Measurements from ENCODE around the gene VPS41.
A peak's percentile ranks its signal among the peaks of the same experiment; 100 is the strongest.

The VPS41 gene

DNA sequence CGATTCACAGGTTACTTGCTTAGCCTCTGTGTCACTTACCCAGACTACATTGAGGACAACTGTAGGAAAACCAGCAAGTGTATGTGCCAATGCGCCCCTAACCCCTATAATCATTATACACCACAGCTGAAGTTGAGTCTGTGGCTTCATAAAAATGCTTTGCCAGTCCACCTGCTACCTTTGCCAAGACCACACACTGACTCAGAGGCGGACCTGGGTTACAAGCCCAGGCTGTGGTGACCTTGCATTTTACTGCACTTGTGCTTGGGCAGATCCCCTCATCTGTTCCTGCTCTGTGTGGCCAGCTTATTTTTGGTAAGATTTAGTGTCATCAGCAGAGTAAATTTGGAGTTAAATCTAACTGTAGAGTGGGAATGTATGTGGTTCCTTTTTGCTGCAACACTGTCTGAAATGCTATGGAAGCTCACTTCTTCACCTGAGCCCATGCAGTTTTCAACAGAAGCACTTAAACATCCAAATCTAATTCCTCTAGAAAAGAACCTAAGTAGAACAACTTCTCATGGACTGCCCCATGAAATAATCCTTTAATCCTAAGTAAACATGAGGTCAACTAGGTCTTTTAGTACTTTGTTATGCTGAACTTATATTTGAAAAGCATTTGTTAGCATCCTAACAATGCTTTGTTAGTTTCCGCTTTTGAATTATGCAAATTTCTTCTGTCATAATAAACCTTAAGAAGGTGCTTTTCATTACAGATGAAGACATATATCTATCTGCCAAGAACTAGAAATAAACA, 181.6 kb downstream of the VPS41 start:
- DNase-seq (ENCODE audit: low spot score): no peak

DNA sequence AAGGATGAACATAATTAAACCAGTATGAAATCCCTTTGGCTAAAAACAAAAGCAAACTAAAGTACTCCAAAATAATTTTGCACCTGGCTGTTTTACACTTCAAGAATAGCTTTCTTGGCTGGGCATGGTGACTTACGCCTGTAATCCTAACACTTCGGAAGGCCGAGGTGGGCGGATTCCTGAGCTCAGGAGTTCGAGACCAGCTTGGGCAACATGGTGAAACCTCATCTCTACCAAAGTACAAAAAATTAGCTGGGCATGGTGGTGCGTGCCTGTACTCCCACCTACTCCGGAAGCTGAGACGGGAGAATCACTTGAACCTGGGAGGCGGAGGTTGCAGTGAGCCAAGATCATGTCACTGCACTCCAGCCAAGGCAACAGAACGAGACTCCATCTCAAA, 185.7 kb downstream of the VPS41 start:
- no peak for DNase-seq (ENCODE audit: low spot score)

DNA sequence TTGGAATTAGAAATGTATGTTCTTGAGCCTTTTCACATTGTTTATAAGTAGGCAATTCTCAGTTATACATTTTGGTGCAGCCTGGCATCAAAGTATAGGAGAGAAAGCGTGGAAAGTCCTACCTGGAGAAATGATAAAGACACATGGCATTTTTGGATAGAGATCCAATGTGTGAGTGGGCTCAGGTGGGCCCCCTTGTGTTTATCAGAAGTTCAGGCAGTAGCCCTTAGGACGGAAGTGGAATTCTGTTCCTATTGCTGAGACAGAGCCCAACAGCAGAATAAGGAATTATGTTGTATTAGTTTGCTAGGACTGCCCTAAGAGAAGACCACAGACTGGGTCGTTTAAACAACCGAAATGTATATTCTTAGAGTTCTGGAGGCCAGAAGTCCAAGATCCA, 192.6 kb downstream of the VPS41 start:
- DNase-seq (ENCODE audit: low spot score): no peak

DNA sequence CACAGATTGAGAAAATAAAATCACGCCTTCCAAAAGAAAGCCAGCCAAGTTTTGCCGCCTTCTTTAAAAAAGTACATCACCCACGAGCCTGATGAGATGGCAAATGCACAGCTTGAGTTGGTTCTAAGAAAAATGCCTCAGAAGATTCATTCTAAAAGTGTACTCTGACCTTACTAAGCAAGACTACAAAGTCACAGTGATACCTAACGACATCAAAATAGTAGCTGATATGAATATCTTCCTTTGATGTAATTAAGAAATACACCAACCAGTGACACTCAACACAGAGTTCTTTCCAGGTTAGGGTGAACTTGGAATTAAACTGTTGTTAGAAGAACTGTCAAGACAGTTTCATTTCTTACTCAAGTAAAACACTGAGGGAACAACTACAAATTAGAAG, 199.9 kb downstream of the VPS41 start:
- no peak for DNase-seq (ENCODE audit: low spot score)

DNA sequence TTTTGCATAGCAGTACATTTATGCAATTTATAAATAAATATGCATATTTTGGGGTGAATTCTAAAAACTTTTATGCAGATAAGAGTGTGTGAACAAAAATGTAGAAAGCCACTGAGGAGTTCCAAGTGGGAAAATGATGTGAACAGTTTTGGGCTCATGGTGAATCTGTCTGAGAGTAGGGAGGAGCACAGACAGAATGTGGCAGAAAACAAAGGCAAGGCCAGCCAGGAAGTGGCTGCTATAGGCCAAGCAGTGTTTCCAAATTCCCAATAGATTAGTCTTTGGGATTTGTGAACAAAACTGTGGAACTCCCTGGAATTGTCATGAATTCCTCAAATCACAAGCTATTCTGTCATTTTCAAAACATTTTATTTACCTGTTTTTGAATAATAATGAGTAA, 204.2 kb downstream of the VPS41 start:
- DNase-seq (ENCODE audit: low spot score): no peak

DNA sequence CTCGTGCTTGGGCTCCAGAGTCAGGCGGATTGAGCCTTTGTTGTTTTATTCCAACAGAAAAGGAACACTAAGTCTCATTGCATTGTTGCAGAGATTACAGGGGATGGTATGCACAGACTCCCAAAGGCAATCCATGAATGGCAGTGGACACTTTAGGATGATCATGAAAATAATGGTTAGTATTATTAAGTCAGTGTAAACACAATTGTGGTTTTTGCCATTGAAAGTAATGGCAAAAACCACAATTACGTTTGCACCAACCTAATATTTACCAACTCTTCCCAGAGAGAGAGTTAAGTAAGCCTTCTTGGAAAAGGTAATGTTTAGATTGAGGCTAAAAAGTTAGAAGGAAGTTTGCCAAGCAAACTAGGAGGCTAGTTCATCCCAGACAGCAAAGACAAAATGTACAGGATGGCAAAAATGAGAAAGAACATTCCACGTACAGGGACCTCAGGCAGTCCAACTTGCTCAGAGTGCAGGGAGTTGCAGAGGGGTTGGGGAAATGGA, 204.9 kb downstream of the VPS41 start:
- DNase-seq (ENCODE audit: low spot score): no peak

DNA sequence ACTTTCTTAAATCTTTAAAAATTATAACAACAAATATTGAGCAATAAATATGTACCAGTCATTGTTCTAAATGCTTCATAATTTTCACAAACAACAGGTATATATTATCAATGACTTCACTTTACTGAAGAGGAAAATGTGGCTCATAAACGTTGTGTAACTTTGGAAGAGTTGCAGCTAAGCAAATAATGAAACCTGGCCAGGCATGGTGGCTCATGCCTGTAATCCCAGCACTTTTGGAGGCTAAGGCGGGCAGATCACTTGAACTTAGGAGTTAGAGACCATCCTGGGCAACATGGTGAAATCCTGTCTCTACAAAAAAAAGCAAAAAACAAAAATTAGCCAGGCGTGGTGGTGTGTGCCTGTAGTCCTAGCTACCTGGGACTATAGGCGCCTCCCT, 205.9 kb downstream of the VPS41 start:
- DNase-seq (ENCODE audit: low spot score): no peak

DNA sequence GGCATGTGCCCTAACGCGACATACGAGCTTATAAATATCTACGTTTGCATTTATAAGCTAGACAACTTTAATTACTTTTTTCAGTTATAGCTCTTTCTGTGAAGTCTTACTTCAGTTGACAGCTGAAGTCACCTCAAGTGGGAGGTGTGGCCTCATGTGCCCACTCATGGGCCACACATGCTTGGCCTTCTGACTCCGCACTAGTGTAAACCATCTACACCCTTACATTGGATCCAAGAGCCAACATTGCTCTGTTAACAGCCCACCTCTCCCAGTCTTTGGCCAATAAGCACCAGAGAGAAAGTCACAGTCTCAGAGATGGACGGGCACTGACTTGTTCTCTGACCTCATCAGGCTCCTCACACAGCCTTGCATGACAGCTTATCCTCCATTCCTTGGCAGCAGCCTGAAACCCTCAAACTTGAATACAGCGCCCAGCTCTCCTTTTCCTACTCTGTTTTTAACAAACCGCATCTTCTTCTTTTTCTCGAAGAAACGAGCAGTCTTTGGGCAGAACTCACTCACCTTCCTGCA, 206.9 kb downstream of the VPS41 start:
- DNase-seq (ENCODE audit: low spot score): no peak

DNA sequence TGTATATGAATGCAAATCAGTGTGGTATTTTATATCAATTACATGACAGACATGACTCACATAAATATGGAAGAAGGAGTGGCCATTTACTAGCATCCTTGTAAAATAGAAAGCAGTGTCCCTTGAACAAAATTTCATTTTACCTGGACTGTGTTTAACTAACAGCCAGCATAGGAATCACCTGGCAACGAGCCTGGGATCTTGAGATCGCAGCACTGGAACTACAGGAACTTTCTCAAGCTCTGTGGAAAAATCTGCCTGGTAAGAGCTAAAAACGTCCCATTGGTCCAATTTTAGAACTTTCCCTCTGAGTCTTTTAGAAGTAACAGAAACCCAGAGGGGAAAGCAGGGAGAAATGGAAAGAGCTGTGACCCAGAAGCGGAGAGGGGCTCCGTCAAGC, 208.9 kb downstream of the VPS41 start:
- no peak for DNase-seq (ENCODE audit: low spot score)

DNA sequence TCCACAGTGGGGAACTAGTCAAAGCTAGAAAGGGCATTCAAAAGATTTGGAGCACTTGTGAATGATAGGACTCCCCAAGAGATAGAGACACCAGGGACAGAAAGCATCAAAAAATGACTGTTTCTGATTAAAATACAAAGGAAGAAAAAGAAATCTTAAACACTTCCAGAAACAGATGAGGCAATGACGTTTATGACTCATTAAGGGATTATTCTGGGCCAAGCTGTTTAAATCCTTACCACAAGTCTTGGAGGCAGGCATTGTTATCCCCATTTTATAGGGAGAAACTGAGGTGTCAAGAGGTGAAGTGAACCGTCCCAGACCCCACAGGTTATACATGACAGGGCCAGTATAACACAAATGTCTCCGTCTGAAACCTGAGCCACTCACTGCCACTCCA, 209.5 kb downstream of the VPS41 start:
- DNase-seq (ENCODE audit: low spot score): peak; percentile 14

DNA sequence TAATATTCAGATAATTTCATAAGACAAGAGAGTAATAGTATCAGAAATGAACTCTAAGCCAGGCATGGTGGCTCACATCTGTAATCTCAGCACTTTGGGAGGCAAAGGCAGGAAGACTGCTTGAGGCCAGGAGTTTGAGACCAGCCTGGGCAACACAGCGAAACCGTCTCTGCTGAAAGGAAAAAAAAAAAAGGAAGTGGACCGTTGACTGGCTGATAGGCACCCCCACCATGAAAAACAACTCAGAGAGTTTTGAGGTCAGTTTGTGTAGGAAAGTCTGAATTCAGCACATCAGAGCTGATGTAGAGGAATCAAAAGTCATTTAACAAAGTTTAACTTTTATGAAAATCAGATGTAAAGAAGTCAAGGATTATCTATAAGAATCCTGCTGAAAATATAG, 214.7 kb downstream of the VPS41 start:
- DNase-seq (ENCODE audit: low spot score): no peak

DNA sequence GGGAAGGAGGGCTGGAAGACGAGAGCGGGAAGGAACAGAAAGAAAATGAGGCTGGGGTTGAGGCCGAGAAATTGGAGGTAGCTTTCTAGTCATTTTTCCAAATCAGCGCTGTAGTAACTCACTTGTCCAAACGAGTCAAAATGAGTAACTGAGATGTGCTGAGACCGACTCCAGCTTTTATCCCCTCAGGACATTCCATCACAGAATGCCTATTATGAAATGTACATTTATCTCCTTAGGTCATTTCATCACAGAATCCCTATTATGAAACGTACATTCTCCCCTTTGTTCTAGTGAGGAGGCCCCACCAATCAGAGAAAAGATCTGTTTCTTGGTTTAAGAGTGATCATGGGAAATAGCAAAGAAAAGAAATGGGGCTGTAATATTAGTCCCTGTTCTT, 222.1 kb downstream of the VPS41 start:
- no peak for DNase-seq (ENCODE audit: low spot score)

DNA sequence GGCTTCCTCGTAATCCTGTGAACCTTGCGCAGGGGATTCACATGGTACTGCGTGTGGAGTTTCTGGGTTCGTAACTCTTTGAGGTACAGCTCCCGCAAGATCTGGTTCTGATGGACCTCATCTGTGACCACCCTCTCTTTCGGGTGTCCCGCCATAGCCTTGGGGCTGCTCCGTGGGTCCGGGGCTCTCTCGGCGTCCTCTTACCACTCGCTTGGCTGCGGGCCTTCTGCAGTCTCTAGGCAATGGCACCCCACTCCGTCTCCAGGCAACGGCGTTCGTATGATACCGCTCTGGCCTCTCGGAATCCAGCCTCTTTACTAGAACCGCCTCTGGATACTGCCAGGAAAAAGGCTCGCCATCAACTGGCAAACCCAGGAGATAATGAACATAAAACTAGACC, 223.1 kb downstream of the VPS41 start:
- no peak for DNase-seq (ENCODE audit: low spot score)

DNA sequence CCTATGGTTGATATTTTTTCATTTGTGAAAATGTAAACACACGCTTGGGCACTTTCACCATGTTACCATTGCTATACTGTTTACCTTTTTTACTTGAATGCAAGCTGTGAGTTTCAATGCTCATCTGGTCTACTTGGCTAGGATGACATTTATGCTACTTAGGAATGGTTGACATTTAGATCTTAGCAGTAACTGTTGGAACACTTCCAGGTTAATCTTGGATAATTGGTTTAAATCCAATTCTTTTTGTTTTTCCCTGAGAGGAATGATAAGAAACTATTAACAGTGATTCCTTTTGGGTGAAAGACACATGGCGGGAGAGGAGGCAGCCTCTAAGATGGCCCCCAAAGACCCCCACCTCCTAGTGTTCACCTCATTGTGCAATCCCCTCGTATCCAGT, 226.4 kb downstream of the VPS41 start:
- no peak for DNase-seq (ENCODE audit: low spot score)

DNA sequence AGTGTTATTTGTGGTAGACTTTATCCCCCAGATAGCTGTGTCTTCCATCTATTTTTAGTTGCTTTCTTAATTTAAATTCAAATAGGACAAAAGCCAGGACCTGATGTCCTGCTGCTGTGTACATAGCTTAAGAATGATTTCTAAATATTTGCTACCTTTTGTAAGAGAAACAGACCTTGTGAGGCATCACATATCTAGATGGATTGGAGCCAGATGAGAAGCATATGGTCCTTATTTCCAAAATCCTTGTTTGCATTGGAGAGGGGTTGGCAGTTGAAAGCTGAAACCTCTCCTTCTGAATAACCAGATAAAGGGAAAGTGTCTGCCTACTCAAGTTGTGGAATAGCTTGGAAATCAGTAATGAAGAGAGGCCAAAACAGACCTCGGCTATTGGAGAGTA, 227.1 kb downstream of the VPS41 start:
- no peak for DNase-seq (ENCODE audit: low spot score)

DNA sequence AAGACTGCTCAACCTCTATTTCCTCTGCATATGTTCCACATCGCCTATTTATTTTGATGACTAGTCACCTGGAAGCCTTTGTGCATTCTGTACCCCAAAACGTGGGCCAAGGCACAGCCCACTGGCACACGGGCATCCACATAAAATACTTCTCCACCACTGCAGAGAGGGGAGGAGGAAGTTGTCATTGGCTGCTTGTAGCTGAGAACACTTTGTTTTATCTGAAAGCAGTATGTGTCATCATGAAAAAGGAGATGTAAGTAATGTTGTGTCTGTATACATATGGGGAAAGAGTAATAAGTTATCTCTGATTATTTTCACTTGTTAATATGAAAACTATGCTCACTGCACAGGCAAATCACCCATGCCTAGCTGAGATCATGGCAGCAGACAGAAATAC, 229.6 kb downstream of the VPS41 start:
- DNase-seq (ENCODE audit: low spot score): no peak

DNA sequence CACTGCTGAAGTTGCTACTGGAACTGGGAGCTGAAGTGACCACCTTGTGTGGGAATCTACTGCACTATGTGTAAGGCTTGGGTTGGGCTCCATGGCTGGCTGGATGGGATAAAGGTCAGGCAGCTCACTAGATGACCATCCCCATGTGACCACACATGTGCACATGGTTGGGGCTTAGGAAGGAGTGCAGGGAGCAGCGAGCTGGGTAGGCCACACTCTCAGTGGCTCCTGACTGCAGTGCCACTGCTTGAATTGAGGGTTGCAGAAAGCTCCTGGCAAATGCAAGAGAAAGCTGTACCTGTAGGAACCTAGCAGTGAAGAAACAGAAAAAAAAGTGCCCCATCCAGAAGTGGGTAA, 230.3 kb downstream of the VPS41 start:
- no peak for DNase-seq (ENCODE audit: low spot score)

DNA sequence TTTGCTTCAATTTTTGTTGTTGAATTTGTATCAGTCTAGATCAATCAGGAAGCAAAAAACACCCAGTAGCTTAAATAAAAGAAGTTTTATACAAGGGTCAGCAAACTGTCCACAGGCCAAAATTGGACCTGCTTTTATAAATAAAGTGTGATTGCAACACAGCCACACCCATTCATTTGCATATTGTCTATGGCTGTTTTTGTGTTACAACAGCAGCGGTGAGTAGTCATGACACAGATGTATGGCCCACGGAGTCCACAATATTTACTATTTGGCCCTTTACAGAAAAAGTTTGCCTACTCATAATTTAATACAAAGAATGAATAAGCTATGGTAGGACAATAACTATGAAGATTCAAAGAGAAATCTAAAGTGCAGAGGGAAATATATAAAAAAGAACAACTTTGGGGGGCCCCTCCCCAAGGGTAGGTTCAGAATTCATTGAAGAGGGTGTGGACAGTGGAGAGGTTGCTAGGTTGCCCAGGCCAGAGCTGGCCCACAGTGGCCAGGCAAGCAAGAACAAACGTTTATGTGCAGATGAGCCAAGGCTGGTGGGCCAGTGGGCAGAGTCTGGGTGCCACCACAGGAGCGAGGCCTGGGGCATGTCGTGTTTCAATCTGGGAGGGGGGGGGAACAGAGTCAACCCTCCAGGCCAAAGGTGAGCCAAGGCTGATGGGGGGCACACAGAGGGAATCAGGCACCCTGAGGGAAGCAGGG, 230.9 kb downstream of the VPS41 start:
- no peak for DNase-seq (ENCODE audit: low spot score)

DNA sequence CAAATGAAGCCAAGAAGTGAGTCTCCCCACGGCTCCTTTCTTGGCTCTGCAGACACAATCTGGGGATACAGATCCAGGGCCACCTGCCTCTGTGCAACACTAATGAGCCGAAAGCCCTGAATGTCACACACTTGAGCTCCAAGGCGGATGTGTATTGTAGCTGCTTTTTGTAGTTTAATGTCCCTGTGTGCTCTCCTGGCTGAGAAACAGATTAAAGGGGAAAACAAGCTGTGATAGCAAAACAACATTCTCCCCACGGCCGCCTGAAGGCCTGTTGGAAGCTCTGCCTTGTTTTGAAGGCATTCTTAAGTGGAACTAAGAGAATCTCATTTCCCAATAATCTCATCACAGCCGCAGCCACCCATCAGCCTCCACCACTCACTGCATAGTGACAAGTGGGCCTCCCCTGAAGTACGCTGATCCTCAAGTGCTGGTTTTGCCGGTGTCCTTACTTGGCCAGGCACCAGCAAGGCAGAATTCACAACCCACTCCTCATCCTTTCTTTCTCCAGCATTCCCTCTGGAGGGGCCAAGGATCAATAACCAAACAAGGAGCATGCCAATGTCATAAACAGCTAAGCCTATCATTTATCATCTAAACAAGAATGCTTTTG, 233.4 kb downstream of the VPS41 start:
- DNase-seq (ENCODE audit: low spot score): no peak

DNA sequence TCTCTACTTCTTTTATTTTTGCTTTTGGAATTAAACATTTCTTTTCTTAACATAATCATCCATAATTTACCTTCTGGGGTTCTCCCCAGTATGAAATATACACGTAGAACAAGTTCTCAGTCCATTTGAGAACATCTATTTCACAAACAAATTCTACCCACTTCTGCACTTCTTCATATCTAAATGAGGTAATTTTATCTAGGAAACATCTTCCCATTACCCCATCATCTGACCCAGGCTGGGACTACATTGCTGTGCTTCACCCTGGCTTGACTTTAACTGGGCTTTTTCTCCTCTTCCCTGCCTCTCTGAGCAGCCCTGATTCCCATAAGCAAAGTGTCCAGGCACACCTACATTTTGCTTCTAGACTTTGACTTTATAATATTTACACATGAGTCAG, 234.5 kb downstream of the VPS41 start:
- no peak for DNase-seq (ENCODE audit: low spot score)

DNA sequence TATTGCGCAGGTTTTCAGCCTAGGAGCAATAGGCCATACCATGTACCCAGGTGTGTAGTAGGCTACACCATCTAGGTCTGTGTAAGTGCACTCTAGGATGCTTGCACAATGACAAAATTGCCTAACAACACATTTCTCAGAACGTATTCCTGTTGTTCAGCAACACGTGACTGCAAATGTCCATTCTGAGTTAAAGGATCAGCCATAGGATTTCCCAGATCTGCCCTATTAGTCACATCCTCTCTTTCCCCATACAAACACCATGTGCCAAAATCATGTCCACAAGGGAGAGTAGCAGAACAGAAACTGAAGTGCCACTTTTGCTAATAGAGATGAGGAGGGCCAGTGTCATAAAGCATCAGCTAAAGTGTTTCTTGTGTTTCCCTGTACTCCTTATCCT, 235.2 kb downstream of the VPS41 start:
- DNase-seq (ENCODE audit: low spot score): peak; percentile 34

Measured in AG08396 (cell line).